ENCODE measurements around the gene C2orf42.
"Not testable (repeated sequence)": the region's sequence is repeated elsewhere in the genome, so short reads cannot be mapped to it uniquely, and the experiment has no call there.

The C2orf42 gene

DNA sequence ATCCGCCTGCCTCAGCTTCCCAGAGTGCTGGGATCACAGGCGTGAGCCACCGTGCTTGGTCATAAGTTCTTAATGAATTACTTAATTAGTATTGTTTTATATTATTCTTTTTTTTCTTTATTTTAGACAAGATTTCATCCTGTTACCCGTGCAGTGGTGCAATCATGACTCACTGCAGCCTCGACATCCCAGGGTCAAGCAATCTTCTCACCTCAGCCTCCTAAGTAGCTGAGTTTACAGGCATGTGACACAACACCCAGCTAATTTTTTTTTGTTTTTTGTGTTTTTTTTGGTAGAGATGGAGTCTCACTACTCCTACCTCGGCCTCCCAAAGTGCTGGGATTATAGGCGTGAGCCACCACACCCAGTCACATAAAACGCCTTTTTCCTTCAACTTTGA lies 17.3 kb downstream of the C2orf42 start:
- Histone ChIP-seq H3K36me3 (ENCODE audit: control insufficient read depth in 2 of 2, insufficient read depth in 2 of 2, low read length in 2 of 2) (peaks cover 13 to 24% of the 10 kb centered on the region in 2 donors), H3K4me3 (ENCODE audit: low read length in 2 of 2) (no peak overlapping the region)

DNA sequence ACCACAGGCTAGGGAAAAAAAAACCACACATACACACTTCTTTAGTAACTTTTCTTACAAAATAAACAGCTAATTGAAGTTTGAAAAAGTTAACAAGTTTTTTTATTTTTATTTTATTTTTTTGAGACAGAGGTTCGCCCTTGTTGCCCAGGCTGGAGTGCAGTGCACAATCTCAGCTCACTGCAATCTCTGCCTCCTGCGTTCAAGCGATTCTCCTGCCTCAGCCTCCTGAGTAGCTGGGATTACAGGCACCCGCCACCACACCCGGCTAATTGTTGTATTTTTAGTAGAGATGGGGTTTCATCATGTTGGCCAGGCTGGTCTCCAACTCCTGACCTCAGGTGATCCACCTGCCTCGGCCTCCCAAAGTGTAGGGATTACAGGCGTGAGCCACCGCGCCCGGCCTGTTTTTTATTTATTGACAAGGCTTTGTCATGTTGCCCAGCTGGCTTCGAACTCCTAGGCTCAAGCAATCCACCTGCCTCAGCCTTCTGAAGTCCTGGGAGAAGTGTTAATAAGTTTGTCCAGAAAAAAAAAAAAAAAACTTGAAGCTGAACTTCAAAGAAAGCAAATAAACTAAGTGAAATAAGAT lies 21.1 kb downstream of the C2orf42 start:
- peaks cover 9 to 17% of the 10 kb centered on the region in 2 donors for H3K36me3 ChIP-seq (ENCODE audit: control insufficient read depth in 2 of 2, insufficient read depth in 2 of 2, low read length in 2 of 2)
- H3K27me3 ChIP-seq (ENCODE audit: control insufficient read depth in 1 of 2, insufficient read depth in 2 of 2, low read length in 2 of 2); H3K4me3 ChIP-seq (ENCODE audit: low read length in 2 of 2); H3K9me3 ChIP-seq (ENCODE audit: control insufficient read depth in 2 of 2, low read length in 2 of 2); H3K4me1 ChIP-seq (ENCODE audit: control insufficient read depth, insufficient read depth, low read length); H3K27ac ChIP-seq (ENCODE audit: low read length); H3K9ac ChIP-seq (ENCODE audit: low read length in 2 of 2): not testable (repeated sequence)

More for the DNA sequence above, 17.3 kb downstream of the C2orf42 start:
- Histone ChIP-seq H3K9me3 (ENCODE audit: control insufficient read depth in 2 of 2, low read length in 2 of 2) (no peaks in the 10 kb centered on the region), H3K27ac (ENCODE audit: low read length) (no peak overlapping the region), H3K4me1 (ENCODE audit: control insufficient read depth, insufficient read depth, low read length) (no peaks in the 10 kb centered on the region), H3K27me3 (ENCODE audit: control insufficient read depth in 1 of 2, insufficient read depth in 2 of 2, low read length in 2 of 2) (no peaks in the 10 kb centered on the region), H3K9ac (ENCODE audit: low read length in 2 of 2) (no peak overlapping the region)

DNA sequence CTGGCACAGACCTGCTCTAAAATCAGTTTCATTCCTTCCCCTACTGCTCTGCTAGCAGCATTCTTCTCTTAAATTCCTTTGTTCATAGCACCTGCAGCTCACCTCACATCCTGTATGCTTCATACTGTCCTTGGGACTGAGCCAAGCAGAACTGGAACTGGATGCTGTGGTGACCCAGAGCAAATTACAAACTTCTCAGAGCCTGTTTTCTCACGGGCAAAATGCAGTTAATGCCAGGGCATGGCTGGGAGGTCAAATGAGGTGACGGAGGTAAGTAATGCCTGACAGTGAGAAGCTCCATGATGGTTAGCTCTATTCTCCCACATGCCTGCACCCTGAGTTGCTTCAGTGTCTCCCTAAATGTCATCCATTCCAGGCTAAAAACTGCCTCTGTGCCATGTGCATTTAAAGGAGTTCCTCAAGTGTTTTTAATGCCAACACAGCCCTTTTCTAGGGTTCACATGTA lies 29.7 kb downstream of the C2orf42 start:
- Histone ChIP-seq H3K9me3 (ENCODE audit: control insufficient read depth in 2 of 2, low read length in 2 of 2) (no peaks in the 10 kb centered on the region), H3K4me1 (ENCODE audit: control insufficient read depth, insufficient read depth, low read length) (no peaks in the 10 kb centered on the region), H3K27ac (ENCODE audit: low read length) (no peak overlapping the region), H3K27me3 (ENCODE audit: control insufficient read depth in 1 of 2, insufficient read depth in 2 of 2, low read length in 2 of 2) (no peaks in the 10 kb centered on the region), H3K36me3 (ENCODE audit: control insufficient read depth in 2 of 2, insufficient read depth in 2 of 2, low read length in 2 of 2) (peaks cover 4 to 16% of the 10 kb centered on the region in 2 donors), H3K9ac (ENCODE audit: low read length in 2 of 2) (no peak overlapping the region), H3K4me3 (ENCODE audit: low read length in 2 of 2) (no peak overlapping the region)

DNA sequence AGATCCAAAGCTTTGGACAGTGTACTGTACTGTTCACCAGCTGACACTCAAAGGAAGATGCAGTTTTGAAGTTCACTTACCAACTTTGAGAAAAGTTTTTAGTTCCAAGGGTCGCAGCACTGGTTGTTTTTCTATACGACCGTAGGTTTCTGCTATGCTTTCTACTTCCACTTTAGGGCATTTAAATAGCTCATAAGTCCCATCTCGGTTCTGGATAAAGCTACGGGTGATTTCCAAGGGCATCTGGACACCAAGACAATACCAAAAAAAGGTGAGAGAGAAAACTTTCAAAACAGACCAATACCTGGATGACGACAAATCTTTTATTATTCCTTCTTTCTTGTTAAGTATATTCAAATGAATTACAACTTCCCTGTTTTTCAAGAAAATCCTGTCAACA lies 30.3 kb downstream of the C2orf42 start:
- no peaks in the 10 kb centered on the region for H3K9me3 ChIP-seq (ENCODE audit: control insufficient read depth in 2 of 2, low read length in 2 of 2)
- H3K9ac ChIP-seq (ENCODE audit: low read length in 2 of 2), result no peak overlapping the region
- no peak overlapping the region for H3K27ac ChIP-seq (ENCODE audit: low read length)
- H3K4me3 ChIP-seq (ENCODE audit: low read length in 2 of 2), result no peak overlapping the region
- no peaks in the 10 kb centered on the region for H3K27me3 ChIP-seq (ENCODE audit: control insufficient read depth in 1 of 2, insufficient read depth in 2 of 2, low read length in 2 of 2)
- H3K4me1 ChIP-seq (ENCODE audit: control insufficient read depth, insufficient read depth, low read length), result no peaks in the 10 kb centered on the region
- H3K36me3 ChIP-seq (ENCODE audit: control insufficient read depth in 2 of 2, insufficient read depth in 2 of 2, low read length in 2 of 2), result peaks cover 4 to 15% of the 10 kb centered on the region in 2 donors

DNA sequence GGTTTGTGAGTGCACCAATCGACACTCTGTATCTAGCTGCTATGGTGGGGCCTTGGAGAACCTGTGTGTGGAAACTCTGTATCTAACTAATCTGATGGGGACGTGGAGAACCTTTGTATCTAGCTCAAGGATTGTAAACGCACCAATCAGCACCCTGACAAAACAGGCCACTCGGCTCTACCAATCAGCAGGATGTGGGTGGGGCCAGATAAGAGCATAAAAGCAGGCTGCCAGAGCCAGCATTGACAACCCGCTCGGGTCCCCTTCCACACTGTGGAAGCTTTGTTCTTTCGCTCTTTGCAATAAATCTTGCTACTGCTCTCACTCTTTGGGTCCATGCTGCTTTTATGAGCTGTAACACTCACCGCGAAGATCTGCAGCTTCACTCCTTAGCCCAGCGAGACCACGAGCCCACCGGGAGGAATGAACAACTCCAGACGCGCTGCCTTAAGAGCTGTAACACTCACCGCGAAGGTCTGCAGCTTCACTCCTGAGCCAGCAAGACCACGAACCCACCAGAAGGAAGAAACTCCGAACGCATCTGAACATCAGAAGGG lies 41.6 kb downstream of the C2orf42 start:
- not testable (repeated sequence) for H3K9me3 ChIP-seq (ENCODE audit: control insufficient read depth in 2 of 2, low read length in 2 of 2); H3K9ac ChIP-seq (ENCODE audit: low read length in 2 of 2); H3K36me3 ChIP-seq (ENCODE audit: control insufficient read depth in 2 of 2, insufficient read depth in 2 of 2, low read length in 2 of 2); H3K4me3 ChIP-seq (ENCODE audit: low read length in 2 of 2); H3K4me1 ChIP-seq (ENCODE audit: control insufficient read depth, insufficient read depth, low read length); H3K27me3 ChIP-seq (ENCODE audit: control insufficient read depth in 1 of 2, insufficient read depth in 2 of 2, low read length in 2 of 2); H3K27ac ChIP-seq (ENCODE audit: low read length)

DNA sequence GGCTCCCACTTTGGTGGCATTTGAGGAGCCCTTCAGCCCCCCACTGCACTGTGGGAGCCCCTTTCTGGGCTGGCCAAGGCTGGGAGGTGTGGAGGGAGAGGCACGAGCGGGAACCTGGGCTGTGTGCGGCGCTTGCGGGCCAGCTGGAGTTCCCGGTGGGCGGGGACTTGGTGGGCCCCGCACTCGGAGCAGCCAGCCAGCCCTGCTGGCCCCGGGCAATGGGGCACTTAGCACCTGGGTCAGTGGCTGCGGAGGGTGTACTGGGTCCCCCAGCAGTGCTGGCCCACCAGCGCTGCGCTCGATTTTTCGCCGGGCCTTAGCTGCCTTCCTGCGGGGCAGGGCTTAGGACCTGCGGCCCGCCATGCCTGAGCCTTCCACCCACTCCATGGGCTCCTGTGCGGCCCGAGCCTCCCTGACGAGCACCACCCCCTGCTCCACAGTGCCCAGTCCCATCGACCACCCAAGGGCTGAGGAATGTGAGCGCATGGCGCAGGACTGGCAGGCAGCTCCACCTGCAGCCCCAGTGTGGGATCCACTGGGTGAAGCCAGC lies 42.5 kb downstream of the C2orf42 start:
- H3K27ac ChIP-seq (ENCODE audit: low read length); H3K27me3 ChIP-seq (ENCODE audit: control insufficient read depth in 1 of 2, insufficient read depth in 2 of 2, low read length in 2 of 2); H3K9ac ChIP-seq (ENCODE audit: low read length in 2 of 2); H3K9me3 ChIP-seq (ENCODE audit: control insufficient read depth in 2 of 2, low read length in 2 of 2); H3K36me3 ChIP-seq (ENCODE audit: control insufficient read depth in 2 of 2, insufficient read depth in 2 of 2, low read length in 2 of 2); H3K4me1 ChIP-seq (ENCODE audit: control insufficient read depth, insufficient read depth, low read length); H3K4me3 ChIP-seq (ENCODE audit: low read length in 2 of 2): not testable (repeated sequence)

DNA sequence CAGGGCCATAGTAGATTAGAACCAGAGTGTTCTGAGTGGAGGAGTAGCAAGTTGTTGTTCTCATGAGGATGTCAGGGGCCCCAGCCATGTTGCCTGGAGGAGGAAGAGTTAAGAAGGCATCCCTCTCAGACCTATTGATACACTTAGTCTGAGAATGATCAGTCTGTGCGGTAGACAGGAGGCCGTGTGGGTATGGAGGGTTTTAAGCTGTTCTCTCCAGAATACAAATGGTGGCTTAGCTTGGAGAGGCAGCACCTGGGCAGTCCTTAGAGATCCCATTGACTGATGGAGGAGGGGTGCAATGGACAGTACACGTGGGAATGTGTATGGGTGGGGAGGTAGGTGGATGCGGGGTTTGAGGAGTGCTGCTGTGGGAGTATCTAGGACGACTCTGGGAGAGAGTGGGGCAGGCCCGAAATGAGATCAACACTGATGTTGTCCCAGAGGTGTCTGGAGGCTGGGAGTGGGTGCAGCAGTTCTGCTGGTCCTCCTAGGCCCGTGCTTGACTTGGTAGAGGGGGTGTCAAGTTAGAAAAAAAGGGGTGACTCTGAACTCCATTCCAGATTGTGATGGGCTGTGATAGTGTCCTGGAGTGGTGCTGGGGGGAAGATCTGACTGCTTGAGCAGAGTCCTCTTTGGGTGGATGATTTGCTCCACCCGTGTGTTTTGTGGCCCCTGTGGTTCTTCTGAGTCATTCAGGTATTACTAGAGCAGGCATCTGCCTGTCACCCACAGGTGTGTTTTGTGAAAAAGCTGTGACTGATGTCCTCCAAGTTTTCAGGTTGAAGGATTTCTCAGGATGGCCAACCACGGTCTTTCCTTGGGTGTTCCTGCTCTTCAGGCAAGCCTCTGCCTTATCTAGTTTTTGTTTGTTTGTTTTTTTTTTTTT lies 44.7 kb downstream of the C2orf42 start:
- Histone ChIP-seq H3K36me3 (ENCODE audit: control insufficient read depth in 2 of 2, insufficient read depth in 2 of 2, low read length in 2 of 2) (peaks cover 0 to 5% of the 10 kb centered on the region in 2 donors), H3K27ac (ENCODE audit: low read length) (no peak overlapping the region), H3K27me3 (ENCODE audit: control insufficient read depth in 1 of 2, insufficient read depth in 2 of 2, low read length in 2 of 2) (no peaks in the 10 kb centered on the region), H3K9ac (ENCODE audit: low read length in 2 of 2) (no peak overlapping the region), H3K4me1 (ENCODE audit: control insufficient read depth, insufficient read depth, low read length) (peaks cover 16% of the 10 kb centered on the region), H3K9me3 (ENCODE audit: control insufficient read depth in 2 of 2, low read length in 2 of 2) (no peaks in the 10 kb centered on the region), H3K4me3 (ENCODE audit: low read length in 2 of 2) (no peak overlapping the region)

DNA sequence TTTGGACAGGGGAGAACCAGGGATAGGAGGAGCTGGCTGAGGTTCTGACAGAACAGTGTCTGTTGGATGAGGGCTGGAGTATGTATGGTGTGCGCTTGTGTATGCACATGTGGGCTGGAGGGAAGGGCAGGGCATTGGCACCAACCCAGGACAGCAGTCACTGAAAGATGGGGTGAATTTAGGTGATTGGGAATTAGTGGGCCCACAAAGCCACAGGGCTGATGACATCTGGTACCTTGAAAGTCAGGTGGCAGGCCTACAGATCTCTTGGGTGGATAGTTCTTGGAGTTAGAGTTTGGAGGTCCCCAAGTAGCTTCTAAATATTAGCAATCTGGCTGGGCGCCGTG lies 45.7 kb downstream of the C2orf42 start:
- H3K9ac ChIP-seq (ENCODE audit: low read length in 2 of 2), result no peak overlapping the region
- H3K4me3 ChIP-seq (ENCODE audit: low read length in 2 of 2), result no peak overlapping the region

DNA sequence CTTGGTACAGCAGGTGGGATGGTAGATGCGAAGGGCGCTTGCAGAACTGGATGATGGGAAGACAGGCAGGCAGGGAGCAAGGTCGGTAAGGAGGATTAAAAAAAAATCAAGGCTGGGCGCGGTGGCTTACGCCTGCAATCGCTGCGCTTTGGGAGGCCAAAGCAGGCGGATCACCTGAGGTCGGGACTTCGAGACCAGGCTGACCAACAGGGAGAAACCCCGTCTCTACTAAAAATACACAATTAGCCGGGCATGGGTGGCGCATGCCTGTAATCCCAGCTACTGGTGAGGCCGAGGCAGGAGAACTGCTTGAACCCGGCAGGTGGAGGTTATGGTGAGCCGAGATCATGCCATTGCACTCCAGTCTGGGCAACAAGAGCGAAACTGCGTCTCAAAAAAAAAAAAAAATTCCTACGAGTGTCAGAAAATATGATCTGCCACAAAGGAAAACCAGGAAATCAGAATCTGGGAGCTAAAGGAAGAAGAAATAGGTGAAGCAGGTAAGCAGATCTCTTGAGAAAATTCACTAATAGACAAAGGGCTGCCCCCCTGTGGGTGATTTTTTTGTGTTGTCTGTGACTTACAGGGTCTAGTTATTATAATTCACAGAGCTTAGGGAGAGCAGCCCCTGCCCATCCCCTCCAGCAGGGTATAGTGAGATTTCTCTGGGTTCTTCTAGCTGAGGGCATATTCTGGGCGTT lies 46.2 kb downstream of the C2orf42 start:
- no peak overlapping the region for H3K4me3 ChIP-seq (ENCODE audit: low read length in 2 of 2)
- H3K9ac ChIP-seq (ENCODE audit: low read length in 2 of 2), result no peak overlapping the region
- no peak overlapping the region for H3K27ac ChIP-seq (ENCODE audit: low read length)
- peaks cover 20% of the 10 kb centered on the region for H3K4me1 ChIP-seq (ENCODE audit: control insufficient read depth, insufficient read depth, low read length)
- H3K9me3 ChIP-seq (ENCODE audit: control insufficient read depth in 2 of 2, low read length in 2 of 2), result no peaks in the 10 kb centered on the region
- H3K27me3 ChIP-seq (ENCODE audit: control insufficient read depth in 1 of 2, insufficient read depth in 2 of 2, low read length in 2 of 2), result no peaks in the 10 kb centered on the region
- no peaks in the 10 kb centered on the region for H3K36me3 ChIP-seq (ENCODE audit: control insufficient read depth in 2 of 2, insufficient read depth in 2 of 2, low read length in 2 of 2)

More for the DNA sequence above, 45.7 kb downstream of the C2orf42 start:
- peaks cover 20% of the 10 kb centered on the region for H3K4me1 ChIP-seq (ENCODE audit: control insufficient read depth, insufficient read depth, low read length)
- H3K27me3 ChIP-seq (ENCODE audit: control insufficient read depth in 1 of 2, insufficient read depth in 2 of 2, low read length in 2 of 2), result no peaks in the 10 kb centered on the region
- H3K27ac ChIP-seq (ENCODE audit: low read length), result no peak overlapping the region
- H3K36me3 ChIP-seq (ENCODE audit: control insufficient read depth in 2 of 2, insufficient read depth in 2 of 2, low read length in 2 of 2), result peaks cover 0 to 2% of the 10 kb centered on the region in 2 donors
- H3K9me3 ChIP-seq (ENCODE audit: control insufficient read depth in 2 of 2, low read length in 2 of 2), result no peaks in the 10 kb centered on the region

DNA sequence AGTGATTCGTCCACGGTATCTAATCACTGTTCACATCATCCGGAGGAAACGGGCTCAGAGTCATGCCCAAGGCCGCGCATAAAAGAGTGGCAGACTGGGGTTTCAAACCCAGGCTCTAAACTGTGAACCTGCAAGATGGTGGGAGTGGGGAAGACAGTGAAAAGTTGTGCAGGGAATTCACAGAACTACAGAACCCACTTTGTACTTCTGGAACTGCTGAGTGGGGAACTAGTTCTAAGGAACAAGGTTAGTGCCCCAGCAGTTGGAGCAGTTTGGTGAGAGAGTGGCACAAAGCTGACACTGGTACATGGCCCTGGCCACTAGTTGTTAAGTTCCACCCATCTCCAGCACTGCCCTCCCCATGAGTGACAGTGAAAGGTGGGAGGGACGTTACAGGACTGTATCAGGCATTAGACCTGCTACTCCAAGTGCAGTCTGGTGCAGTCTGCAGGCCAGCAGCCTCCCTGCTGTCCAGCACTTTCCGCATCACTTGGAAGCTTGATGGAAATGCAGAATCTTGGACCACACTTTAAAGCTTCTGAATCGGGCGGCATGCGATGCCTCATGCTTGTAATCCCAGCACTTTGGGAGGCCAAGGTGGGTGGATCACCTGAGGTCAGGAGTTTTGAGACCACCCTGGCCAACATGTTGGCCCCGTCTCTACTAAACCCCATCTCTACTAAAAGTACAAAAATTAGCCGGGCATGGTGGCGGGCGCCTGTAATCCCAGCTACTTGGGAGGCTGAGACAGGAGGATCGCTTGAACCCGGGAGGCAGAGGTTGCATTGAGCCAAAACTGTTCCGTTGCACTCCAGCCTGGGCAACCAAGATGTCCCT lies 47.3 kb downstream of the C2orf42 start:
- H3K9me3 ChIP-seq (ENCODE audit: control insufficient read depth in 2 of 2, low read length in 2 of 2), result no peaks in the 10 kb centered on the region
- peak overlapping the region; percentile 72 for H3K4me3 ChIP-seq (ENCODE audit: low read length in 2 of 2)
- peak overlapping the region; percentile 96 for H3K27ac ChIP-seq (ENCODE audit: low read length)
- H3K4me1 ChIP-seq (ENCODE audit: control insufficient read depth, insufficient read depth, low read length), result peaks cover 20% of the 10 kb centered on the region
- H3K9ac ChIP-seq (ENCODE audit: low read length in 2 of 2), result peak overlapping the region; percentile 98 to 99
- no peaks in the 10 kb centered on the region for H3K36me3 ChIP-seq (ENCODE audit: control insufficient read depth in 2 of 2, insufficient read depth in 2 of 2, low read length in 2 of 2)
- no peaks in the 10 kb centered on the region for H3K27me3 ChIP-seq (ENCODE audit: control insufficient read depth in 1 of 2, insufficient read depth in 2 of 2, low read length in 2 of 2)

All from stomach smooth muscle (tissue), 2 donors.